NCI-H2107 treated with DMSO at 0.1 percent for 48 hours (cell line): ENCODE measurements around the gene METTL3.

Source experiments
- DNase-seq: peaks from one replicate; lab custom pipeline; 2025; ENCODE audit not compliant: unreplicated experiment; lab: John Stamatoyannopoulos, UW

The METTL3 gene

GRCh38 chr14:21527318-21527679, 16.2 kb upstream of the METTL3 start:
- no peak for DNase-seq

- peak; percentile 91 for DNase-seq
Measured at GRCh38 chr14:21526672-21527317, 15.7 kb upstream of the METTL3 start.

GRCh38 chr14:21525962-21526671, 15.0 kb upstream of the METTL3 start, which contains the start of gene SALL2:
TSS of gene SALL2 (minus strand) at chr14:21526346. CDS start at chr14:21526127, 219 bp downstream.
- DNase-seq: peak; percentile 98

- DNase-seq: peak; percentile 51
Measured at GRCh38 chr14:21525571-21525961, 14.4 kb upstream of the METTL3 start.

GRCh38 chr14:21524575-21525490, 13.7 kb upstream of the METTL3 start:
- no peak for DNase-seq

GRCh38 chr14:21523203-21523602, 12.1 kb upstream of the METTL3 start:
- DNase-seq: no peak

- DNase-seq: no peak
Measured at GRCh38 chr14:21521501-21521900, 10.4 kb upstream of the METTL3 start.

- DNase-seq: no peak
Measured at GRCh38 chr14:21520767-21521166, 9.6 kb upstream of the METTL3 start.

- no peak for DNase-seq
Measured at GRCh38 chr14:21518725-21519124, 7.6 kb upstream of the METTL3 start.

- DNase-seq: no peak
Measured at GRCh38 chr14:21514341-21514740, 3.2 kb upstream of the METTL3 start.

GRCh38 chr14:21509432-21510143, 1.6 kb downstream of the METTL3 start:
- no peak for DNase-seq

GRCh38 chr14:21506557-21506956, 4.6 kb downstream of the METTL3 start:
- no peak for DNase-seq

GRCh38 chr14:21505012-21505553, 6.1 kb downstream of the METTL3 start:
- DNase-seq: no peak

GRCh38 chr14:21503376-21503775, 7.8 kb downstream of the METTL3 start:
- DNase-seq: no peak

- DNase-seq: no peak
Measured at GRCh38 chr14:21501568-21501967, 9.6 kb downstream of the METTL3 start.

GRCh38 chr14:21498540-21499526, 12.3 kb downstream of the METTL3 start:
- peak; percentile 75 for DNase-seq

GRCh38 chr14:21496453-21496852, 14.7 kb downstream of the METTL3 start:
- DNase-seq: no peak

GRCh38 chr14:21494902-21495762, 16.0 kb downstream of the METTL3 start:
- peak; percentile 28 for DNase-seq
